Measurements from ENCODE around the gene CAPNS2. TPM values are rescaled to one million over a fixed set of nuclear protein-coding genes. Genes with fewer than 3 reads are reported as not detected.

Gene CAPNS2
- total and polyA plus RNA-seq, 2 of the 13 experiments (the other 11 are each of a cell fraction or from before 2014, with no cell fraction given) = 0.29 TPM; not detected in 1

DNA sequence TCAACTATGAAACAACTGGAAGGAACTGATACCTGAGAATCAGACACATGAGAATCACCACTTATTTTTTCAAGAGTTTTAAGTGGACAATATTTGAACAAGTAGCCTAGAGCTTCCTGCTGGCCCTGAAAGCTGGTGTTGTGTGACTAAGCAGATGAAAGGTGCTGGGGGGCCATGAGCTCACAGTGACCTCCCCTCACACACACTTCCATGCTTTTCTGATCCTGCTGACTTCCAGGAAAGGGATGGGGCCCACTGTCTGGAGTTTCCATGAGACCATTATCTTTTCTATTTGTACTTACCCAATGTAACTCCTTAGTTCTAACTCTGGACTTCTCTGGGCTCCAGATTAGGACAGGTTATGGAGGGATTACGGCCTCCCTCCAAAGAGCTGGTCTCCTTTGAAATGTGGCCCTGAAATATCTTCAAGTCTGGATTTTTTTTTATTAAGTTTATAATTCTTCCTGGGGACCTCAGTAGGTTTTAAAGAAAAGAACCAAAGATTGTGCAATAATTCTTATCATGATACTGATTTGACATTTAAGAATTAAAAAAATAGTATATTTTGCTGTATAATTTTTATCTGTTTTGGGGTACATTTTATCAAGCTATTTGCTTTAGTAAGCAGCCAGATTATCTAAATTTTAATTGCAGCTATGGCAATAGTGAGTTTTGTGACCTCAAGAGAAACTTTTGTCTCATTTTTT lies 4.9 kb downstream of the CAPNS2 start (continued):
- TF ChIP-seq ZNF331 (CRISPR knock-in tag; IDR thresholded peaks at IDR 0.05) (peak; percentile 78), RFX1 (IDR thresholded peaks at IDR 0.05) (no peak), SRSF1 (optimal IDR thresholded peaks at IDR 0.05; ENCODE audit: low read depth, low read length) (no peak), KDM6A (CRISPR knock-in tag; IDR thresholded peaks at IDR 0.05; ENCODE audit: low read depth) (peak; percentile 39; the same call in 1 of the 2 replicates), KAT8 (CRISPR knock-in tag; IDR thresholded peaks at IDR 0.05) (peak; percentile 16; the same call in 1 of the 2 replicates), SMAD9 (CRISPR knock-in tag; IDR thresholded peaks at IDR 0.05) (no peak), PTBP1 (IDR thresholded peaks at IDR 0.05; ENCODE audit: low read depth, low read length, poor library complexity, severe bottlenecking) (no peak), MAF1 (CRISPR knock-in tag; IDR thresholded peaks at IDR 0.05; ENCODE audit: borderline replicate concordance) (no peak), TMF1 (CRISPR knock-in tag; IDR thresholded peaks at IDR 0.05; ENCODE audit: low read depth) (no peak), POLR2G (IDR thresholded peaks at IDR 0.05; ENCODE audit: low read depth, low read length) (no peak), ZBTB40 (IDR thresholded peaks at IDR 0.05) (no peak), ZBTB40 (CRISPR knock-in tag; IDR thresholded peaks at IDR 0.05) (no peak; the same call in 1 of the 2 replicates), ZSCAN25 (CRISPR knock-in tag; IDR thresholded peaks at IDR 0.05) (peak; percentile 27; the same call in 1 of the 2 replicates), JUNB (CRISPR knock-in tag; IDR thresholded peaks at IDR 0.05; ENCODE audit: borderline replicate concordance) (no peak), ZFP36 (IDR thresholded peaks at IDR 0.05; ENCODE audit: borderline replicate concordance, low read depth, low read length, partially characterized antibody) (no peak), GFI1 (CRISPR knock-in tag; IDR thresholded peaks at IDR 0.05; ENCODE audit: borderline replicate concordance) (0 out of 2 replicates have a peak, but pooled peaks have one; percentile 28)
- TF ChIP-seq, protein P1, sequence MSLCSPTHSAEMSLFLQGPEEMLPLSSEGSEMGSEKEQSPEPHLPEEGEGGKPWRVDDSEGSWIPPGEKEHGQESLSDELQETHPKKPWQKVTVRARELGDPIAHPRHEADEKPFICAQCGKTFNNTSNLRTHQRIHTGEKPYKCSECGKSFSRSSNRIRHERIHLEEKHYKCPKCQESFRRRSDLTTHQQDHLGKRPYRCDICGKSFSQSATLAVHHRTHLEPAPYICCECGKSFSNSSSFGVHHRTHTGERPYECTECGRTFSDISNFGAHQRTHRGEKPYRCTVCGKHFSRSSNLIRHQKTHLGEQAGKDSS (CRISPR knock-in tag; IDR thresholded peaks at IDR 0.05; ENCODE audit: borderline replicate concordance, low read depth) = no peak
- TF ChIP-seq, protein P2, sequence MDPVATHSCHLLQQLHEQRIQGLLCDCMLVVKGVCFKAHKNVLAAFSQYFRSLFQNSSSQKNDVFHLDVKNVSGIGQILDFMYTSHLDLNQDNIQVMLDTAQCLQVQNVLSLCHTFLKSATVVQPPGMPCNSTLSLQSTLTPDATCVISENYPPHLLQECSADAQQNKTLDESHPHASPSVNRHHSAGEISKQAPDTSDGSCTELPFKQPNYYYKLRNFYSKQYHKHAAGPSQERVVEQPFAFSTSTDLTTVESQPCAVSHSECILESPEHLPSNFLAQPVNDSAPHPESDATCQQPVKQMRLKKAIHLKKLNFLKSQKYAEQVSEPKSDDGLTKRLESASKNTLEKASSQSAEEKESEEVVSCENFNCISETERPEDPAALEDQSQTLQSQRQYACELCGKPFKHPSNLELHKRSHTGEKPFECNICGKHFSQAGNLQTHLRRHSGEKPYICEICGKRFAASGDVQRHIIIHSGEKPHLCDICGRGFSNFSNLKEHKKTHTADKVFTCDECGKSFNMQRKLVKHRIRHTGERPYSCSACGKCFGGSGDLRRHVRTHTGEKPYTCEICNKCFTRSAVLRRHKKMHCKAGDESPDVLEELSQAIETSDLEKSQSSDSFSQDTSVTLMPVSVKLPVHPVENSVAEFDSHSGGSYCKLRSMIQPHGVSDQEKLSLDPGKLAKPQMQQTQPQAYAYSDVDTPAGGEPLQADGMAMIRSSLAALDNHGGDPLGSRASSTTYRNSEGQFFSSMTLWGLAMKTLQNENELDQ (CRISPR knock-in tag; IDR thresholded peaks at IDR 0.05; ENCODE audit: borderline replicate concordance) = no peak
